Activated naive CD4-positive, alpha-beta T cell treated with anti-CD3 and anti-CD28 coated beads, Interleukin-2, amount 50 U/mL, for 24 hours (primary cell): ENCODE data around the gene CKAP5.
A peak's percentile ranks its signal among the peaks of the same experiment; 100 is the strongest.

Experiments used
- H3K27ac Mint-ChIP-seq: one replicate; pipeline ENCODE4 v1.8.0; 2021; ENCODE audit warnings: mild to moderate bottlenecking, mixed read lengths
- H3K27me3 Mint-ChIP-seq: one replicate; pipeline ENCODE4 v1.8.0; 2021; ENCODE audit warnings: mixed read lengths
- H3K36me3 Mint-ChIP-seq: one replicate; pipeline ENCODE4 v1.8.0; 2021; ENCODE audit warnings: mixed read lengths
- H3K4me1 Mint-ChIP-seq: one replicate; pipeline ENCODE4 v1.8.0; 2021; ENCODE audit warnings: mixed read lengths
- H3K4me3 Mint-ChIP-seq: one replicate; pipeline ENCODE4 v1.8.0; 2021; ENCODE audit warnings: mild to moderate bottlenecking, mixed read lengths
- H3K9me3 Mint-ChIP-seq: one replicate; pipeline ENCODE4 v1.8.0; 2021; ENCODE audit warnings: mixed read lengths

The CKAP5 gene

GRCh38 chr11:46865340-46865739 lies 19.3 kb upstream of the CKAP5 start:
- Mint-ChIP-seq H3K4me3 (no peak overlapping the region), H3K27ac (no peak overlapping the region), H3K9me3 (no peaks in the 10 kb centered on the region), H3K36me3 (peaks cover 3% of the 10 kb centered on the region), H3K4me1 (no peaks in the 10 kb centered on the region), H3K27me3 (peaks cover 2% of the 10 kb centered on the region)

- Mint-ChIP-seq H3K27ac (no peak overlapping the region), H3K4me3 (no peak overlapping the region), H3K36me3 (peaks cover 3% of the 10 kb centered on the region), H3K27me3 (no peaks in the 10 kb centered on the region), H3K4me1 (no peaks in the 10 kb centered on the region), H3K9me3 (no peaks in the 10 kb centered on the region)
Measured at GRCh38 chr11:46860218-46860617, 14.1 kb upstream of the CKAP5 start.

DNA sequence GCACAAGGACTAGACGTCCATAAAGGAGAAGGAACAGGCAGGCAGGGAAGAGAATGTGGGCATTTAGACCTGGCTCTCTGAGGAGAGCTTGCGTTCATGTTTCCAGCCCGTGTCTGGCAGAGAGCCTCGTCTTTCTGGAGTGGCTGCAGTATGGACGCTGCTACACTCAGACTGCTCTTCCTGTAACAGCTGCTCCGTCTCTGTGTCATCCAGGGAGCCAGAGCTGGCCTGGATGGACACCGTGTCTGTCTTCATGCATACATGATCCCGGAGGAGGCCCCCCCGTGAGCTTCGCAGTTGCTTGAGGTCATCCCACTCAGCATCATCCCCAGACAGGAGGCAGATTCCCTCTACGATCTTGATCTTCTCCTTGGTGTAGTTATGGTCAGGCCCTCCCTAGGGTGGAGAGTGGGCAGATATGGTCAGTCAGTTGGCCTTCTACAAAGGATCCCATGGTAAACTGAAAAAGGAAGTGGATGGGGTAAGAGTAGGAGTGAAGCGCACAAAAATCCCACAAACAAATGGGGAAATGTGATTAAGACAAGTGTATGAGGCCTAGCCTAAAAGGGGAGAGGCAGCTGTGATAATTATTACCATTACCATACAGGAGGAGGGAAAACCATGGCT lies 13.0 kb upstream of the CKAP5 start:
- Mint-ChIP-seq H3K4me1 (no peaks in the 10 kb centered on the region), H3K36me3 (peaks cover 3% of the 10 kb centered on the region), H3K9me3 (no peaks in the 10 kb centered on the region), H3K27ac (no peak overlapping the region), H3K27me3 (no peaks in the 10 kb centered on the region), H3K4me3 (no peak overlapping the region)

DNA sequence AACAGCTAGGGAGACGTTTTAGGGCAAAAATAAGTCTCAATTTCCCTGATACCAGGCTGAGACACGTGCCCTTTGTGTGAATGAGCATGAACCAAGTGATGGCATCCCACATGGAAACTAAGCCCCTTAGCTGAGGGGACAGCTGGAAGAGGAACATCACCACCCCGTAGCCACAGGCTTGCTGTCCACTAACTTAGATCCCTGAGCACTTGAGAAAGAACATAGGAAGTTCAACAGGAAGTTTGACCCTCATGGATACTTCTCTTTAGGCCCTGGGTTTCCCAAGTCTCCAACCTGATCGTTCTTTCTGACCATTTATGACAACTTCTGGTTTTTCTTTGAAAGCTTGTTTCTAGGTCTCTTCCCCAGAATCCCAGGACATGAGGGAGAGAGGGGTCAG lies 11.6 kb upstream of the CKAP5 start:
- Mint-ChIP-seq H3K27me3 (no peaks in the 10 kb centered on the region), H3K4me3 (no peak overlapping the region), H3K4me1 (no peaks in the 10 kb centered on the region), H3K36me3 (no peaks in the 10 kb centered on the region), H3K9me3 (no peaks in the 10 kb centered on the region), H3K27ac (no peak overlapping the region)

DNA sequence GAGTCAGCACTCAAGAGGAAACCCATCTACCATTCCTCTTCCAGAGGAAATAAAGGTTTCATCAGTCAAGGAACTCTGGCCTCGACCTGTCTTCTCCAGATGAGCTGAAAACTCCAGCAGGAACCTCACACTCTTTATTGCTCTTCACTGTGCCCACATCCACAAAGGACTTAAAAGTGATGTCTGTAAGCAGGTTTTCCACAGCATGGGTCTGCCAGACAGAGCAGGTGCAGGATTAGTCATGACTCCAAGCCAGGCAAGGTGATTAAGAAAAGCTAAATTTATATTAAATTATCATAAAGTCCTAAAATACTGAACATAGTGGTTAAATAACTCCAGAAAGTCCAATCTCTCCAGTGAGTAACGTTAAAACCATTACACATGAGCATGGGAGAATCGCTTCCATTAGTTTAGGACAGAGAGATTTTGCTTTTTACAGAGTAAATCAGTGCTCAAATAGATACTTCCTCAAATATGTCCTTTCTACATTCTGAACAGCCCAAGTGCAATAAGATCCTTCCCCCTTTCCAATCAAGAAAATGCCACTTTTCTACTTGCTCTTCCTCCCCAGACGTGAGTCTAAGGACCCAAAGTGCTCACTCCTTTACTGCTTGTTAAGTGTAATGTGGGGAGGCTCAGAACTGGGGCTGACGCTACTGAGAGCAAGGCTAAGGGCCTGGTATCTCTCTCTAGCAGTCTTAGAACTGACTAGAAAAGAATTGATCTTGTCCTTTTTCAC lies 10.7 kb upstream of the CKAP5 start:
- H3K9me3 Mint-ChIP-seq: no peaks in the 10 kb centered on the region
- no peaks in the 10 kb centered on the region for H3K36me3 Mint-ChIP-seq
- H3K4me3 Mint-ChIP-seq: no peak overlapping the region
- H3K27me3 Mint-ChIP-seq: no peaks in the 10 kb centered on the region
- no peak overlapping the region for H3K27ac Mint-ChIP-seq
- H3K4me1 Mint-ChIP-seq: no peaks in the 10 kb centered on the region

DNA sequence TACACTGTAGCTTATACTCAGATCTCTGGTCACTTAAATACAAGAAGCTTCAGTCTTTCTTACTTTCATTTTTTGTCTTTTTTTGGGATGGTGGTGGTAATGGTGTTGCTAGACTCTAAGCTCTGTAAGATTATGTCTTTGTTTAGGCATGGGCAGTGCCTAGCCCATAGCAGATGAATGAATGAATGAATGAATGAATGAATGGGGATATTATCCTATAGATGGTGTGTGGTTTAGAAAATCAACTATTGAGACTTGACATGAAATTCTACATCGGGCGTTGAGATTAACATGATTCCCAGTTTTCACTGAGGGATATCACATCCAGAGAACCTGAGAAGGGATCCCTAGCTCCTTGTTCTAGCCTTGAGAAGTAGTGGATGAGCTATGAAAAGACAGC lies 9.8 kb upstream of the CKAP5 start:
- H3K4me3 Mint-ChIP-seq: no peak overlapping the region
- no peaks in the 10 kb centered on the region for H3K27me3 Mint-ChIP-seq
- H3K36me3 Mint-ChIP-seq: no peaks in the 10 kb centered on the region
- no peak overlapping the region for H3K27ac Mint-ChIP-seq
- no peaks in the 10 kb centered on the region for H3K9me3 Mint-ChIP-seq
- no peaks in the 10 kb centered on the region for H3K4me1 Mint-ChIP-seq

DNA sequence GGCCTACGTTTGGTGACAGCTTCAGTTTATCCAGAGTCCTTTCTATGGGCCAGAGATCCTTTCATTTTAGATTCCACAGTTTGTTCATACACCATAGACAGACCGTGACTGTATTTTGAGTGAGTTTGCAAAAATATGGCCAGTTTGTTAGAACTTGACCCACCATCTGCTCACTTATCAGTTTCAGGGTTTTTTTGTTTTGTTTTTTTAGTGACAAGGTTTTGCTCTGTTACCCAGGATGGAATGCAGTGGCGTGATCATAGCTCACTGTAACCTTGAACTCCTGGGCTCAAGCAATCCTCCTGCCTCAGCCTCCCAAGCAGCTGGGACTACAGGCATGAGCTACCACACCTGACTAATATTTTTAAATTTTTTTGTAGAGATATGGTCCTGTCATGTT lies 9.1 kb upstream of the CKAP5 start:
- no peak overlapping the region for H3K4me3 Mint-ChIP-seq
- H3K27me3 Mint-ChIP-seq: no peaks in the 10 kb centered on the region
- no peaks in the 10 kb centered on the region for H3K9me3 Mint-ChIP-seq
- no peaks in the 10 kb centered on the region for H3K4me1 Mint-ChIP-seq
- no peak overlapping the region for H3K27ac Mint-ChIP-seq
- no peaks in the 10 kb centered on the region for H3K36me3 Mint-ChIP-seq

- Mint-ChIP-seq H3K9me3 (no peaks in the 10 kb centered on the region), H3K4me3 (no peak overlapping the region), H3K27ac (no peak overlapping the region), H3K4me1 (peaks cover 10% of the 10 kb centered on the region), H3K27me3 (no peaks in the 10 kb centered on the region), H3K36me3 (no peaks in the 10 kb centered on the region)
Measured at GRCh38 chr11:46850829-46851380, 4.8 kb upstream of the CKAP5 start.

GRCh38 chr11:46849631-46850030 lies 3.6 kb upstream of the CKAP5 start:
- peaks cover 18% of the 10 kb centered on the region for H3K4me1 Mint-ChIP-seq
- no peak overlapping the region for H3K27ac Mint-ChIP-seq
- H3K36me3 Mint-ChIP-seq: no peaks in the 10 kb centered on the region

GRCh38 chr11:46846510-46846830 lies 390 bp upstream of the CKAP5 start:
- no peaks in the 10 kb centered on the region for H3K36me3 Mint-ChIP-seq
- H3K4me3 Mint-ChIP-seq: peak overlapping the region; percentile 97
- peaks cover 44% of the 10 kb centered on the region for H3K4me1 Mint-ChIP-seq
- H3K9me3 Mint-ChIP-seq: no peaks in the 10 kb centered on the region
- H3K27ac Mint-ChIP-seq: peak overlapping the region; percentile 97
- H3K27me3 Mint-ChIP-seq: no peaks in the 10 kb centered on the region

More at GRCh38 chr11:46849631-46850030, 3.6 kb upstream of the CKAP5 start:
- Mint-ChIP-seq H3K27me3 (no peaks in the 10 kb centered on the region), H3K4me3 (no peak overlapping the region), H3K9me3 (no peaks in the 10 kb centered on the region)

DNA sequence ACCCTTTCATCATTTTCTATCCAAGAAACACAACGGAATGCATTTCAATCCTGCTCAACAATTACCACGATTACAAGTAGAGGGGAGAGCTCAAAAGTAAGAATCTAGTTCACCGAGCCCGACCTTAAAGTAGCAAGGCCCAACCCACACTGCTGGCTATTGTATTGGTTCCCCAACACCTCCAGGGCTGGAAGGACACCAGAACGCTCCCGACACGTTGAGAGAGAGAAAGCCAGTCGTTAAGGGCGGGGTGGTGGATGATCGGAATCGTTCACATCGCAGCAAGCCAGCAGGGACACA lies 690 bp downstream of the CKAP5 start:
- no peaks in the 10 kb centered on the region for H3K9me3 Mint-ChIP-seq
- peak overlapping the region; percentile 90 for H3K4me3 Mint-ChIP-seq
- no peaks in the 10 kb centered on the region for H3K27me3 Mint-ChIP-seq
- H3K4me1 Mint-ChIP-seq: peaks cover 46% of the 10 kb centered on the region
- H3K36me3 Mint-ChIP-seq: no peaks in the 10 kb centered on the region
- H3K27ac Mint-ChIP-seq: peak overlapping the region; percentile 86

GRCh38 chr11:46840116-46840515 lies 6.0 kb downstream of the CKAP5 start:
- no peak overlapping the region for H3K27ac Mint-ChIP-seq
- H3K9me3 Mint-ChIP-seq: no peaks in the 10 kb centered on the region
- no peaks in the 10 kb centered on the region for H3K27me3 Mint-ChIP-seq
- no peak overlapping the region for H3K4me3 Mint-ChIP-seq
- peaks cover 3% of the 10 kb centered on the region for H3K36me3 Mint-ChIP-seq
- H3K4me1 Mint-ChIP-seq: peaks cover 68% of the 10 kb centered on the region

DNA sequence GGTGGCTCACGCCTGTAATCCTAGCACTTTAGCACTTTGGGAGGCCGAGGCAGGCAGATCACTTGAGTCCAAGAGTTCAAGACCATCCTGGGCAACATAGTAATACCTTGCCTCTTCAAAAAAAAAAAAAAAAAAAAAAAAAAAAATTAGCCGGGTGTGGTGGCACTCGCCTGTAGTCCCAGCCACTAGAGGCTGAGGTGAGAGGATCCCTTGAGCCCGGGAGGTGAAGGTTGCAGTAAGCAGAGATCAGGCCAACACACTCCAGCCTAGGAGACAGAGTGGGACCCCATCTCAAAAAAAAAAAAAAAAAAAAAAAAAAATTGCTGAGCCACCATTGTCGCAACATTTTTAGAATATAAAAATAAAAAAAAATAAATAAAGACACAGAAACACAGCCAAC lies 7.6 kb downstream of the CKAP5 start:
- Mint-ChIP-seq H3K4me1 (peaks cover 55% of the 10 kb centered on the region), H3K9me3 (no peaks in the 10 kb centered on the region), H3K4me3 (no peak overlapping the region)

DNA sequence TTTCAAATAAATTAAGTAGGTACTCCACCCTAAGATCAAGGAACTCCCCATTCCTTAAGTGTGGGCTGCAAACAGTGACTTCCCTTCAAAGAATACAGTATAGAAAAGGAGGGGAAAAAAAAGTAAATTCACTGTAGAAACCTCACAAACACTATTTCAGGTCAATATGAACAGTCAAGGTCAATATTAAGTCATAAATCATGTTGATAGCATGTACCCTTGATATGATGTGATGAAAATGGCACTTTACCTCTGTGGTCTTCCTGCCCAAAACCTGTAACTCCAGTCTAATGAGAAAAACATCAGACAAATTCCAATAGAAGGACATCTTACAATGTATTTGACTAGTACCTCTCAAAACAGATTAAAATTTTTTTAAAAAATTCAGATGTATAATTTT lies 8.2 kb downstream of the CKAP5 start:
- no peak overlapping the region for H3K27ac Mint-ChIP-seq
- peaks cover 52% of the 10 kb centered on the region for H3K4me1 Mint-ChIP-seq
- no peak overlapping the region for H3K4me3 Mint-ChIP-seq
- H3K36me3 Mint-ChIP-seq: peaks cover 5% of the 10 kb centered on the region
- no peaks in the 10 kb centered on the region for H3K9me3 Mint-ChIP-seq
- H3K27me3 Mint-ChIP-seq: no peaks in the 10 kb centered on the region

More for the DNA sequence above, 7.6 kb downstream of the CKAP5 start:
- Mint-ChIP-seq H3K27ac (no peak overlapping the region), H3K36me3 (peaks cover 3% of the 10 kb centered on the region), H3K27me3 (no peaks in the 10 kb centered on the region)

DNA sequence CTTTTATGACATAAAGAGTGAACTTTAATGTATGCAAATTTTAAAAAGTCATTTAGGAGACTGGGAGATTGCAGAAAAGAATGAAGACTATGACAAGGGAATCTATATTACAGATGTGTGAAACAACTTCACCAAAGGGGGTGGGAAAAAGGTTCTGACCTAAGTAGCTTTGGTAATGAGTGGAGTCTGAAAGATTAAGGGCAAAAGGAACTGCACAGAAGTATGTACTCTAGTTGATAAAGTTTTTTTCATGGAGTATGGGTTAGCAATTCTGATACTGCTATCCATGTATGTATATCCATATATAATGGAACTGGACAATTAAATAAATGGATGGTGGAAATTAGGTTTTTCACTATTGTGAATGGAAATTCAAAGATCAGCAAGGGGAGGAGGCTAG lies 9.2 kb downstream of the CKAP5 start:
- H3K36me3 Mint-ChIP-seq: peaks cover 5% of the 10 kb centered on the region
- H3K27ac Mint-ChIP-seq: no peak overlapping the region
- H3K4me1 Mint-ChIP-seq: peaks cover 48% of the 10 kb centered on the region
- no peaks in the 10 kb centered on the region for H3K27me3 Mint-ChIP-seq
- no peaks in the 10 kb centered on the region for H3K9me3 Mint-ChIP-seq
- no peak overlapping the region for H3K4me3 Mint-ChIP-seq

DNA sequence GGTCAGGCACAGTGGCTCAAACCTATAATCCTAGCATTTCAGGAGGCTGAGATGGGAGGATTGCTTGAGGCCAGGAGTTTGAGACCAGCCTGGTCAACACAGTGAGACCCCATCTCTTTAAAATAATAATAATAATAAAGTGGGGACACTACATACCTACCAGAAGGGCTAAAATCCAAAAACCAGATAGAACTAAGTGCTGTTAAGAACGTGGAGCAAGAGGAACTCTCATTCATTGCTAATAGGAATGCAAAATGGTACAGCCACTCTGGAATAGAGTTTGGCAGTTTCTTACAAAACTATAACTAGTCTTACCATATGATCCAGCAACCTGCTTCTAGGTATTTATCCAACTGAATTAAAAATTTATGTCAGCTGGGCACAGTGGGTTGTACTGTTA lies 9.6 kb downstream of the CKAP5 start:
- Mint-ChIP-seq H3K27me3 (no peaks in the 10 kb centered on the region), H3K9me3 (no peaks in the 10 kb centered on the region), H3K36me3 (peaks cover 5% of the 10 kb centered on the region), H3K4me1 (peaks cover 47% of the 10 kb centered on the region), H3K27ac (no peak overlapping the region), H3K4me3 (no peak overlapping the region)

DNA sequence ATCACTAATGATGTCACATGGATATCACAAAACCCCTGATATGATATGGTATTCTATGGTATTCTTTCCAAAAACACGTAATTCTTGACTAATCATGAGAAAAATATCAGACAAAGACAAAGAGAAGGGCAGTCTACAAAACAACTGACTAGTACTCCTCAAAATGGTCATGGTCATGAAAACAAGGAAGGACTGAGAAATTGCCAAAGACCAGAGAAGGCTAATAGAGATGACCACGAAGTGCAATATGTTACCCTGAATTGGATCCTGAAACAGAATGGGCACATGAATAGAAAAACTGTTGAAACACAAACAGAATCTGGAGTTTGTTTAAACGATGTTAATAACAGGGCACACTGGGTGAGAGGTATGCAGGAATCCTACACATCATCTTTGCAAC lies 10.2 kb downstream of the CKAP5 start:
- Mint-ChIP-seq H3K27ac (no peak overlapping the region), H3K9me3 (no peaks in the 10 kb centered on the region), H3K36me3 (peaks cover 5% of the 10 kb centered on the region), H3K4me1 (peaks cover 51% of the 10 kb centered on the region), H3K27me3 (no peaks in the 10 kb centered on the region), H3K4me3 (no peak overlapping the region)
